Measurements from ENCODE around the gene RUVBL1.

The RUVBL1 gene

DNA sequence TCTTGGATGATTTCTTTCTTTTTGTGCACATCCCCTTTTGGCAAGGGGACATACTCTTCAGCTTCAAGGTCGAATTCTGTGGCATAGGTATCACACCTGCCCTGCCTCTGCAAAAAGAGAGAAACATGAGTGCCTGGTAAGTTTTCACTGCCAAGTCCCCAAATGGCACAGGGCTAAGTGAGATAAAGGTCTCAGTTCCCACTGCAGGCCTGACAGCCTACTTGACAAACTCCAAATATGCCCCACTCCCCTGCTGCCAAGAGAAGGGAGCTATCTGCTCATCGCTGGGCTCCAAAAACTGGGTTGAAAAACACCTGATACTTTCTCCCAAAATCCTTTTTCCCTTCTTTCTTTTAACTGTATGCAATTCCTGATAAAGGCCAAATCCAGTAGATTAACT, 23.0 kb downstream of the RUVBL1 start:
- TF ChIP-seq GABPA (IDR thresholded peaks at IDR 0.05; ENCODE audit: low read depth) (no peak), SPI1 (IDR thresholded peaks at IDR 0.05; ENCODE audit: borderline replicate concordance, low read depth) (no peak), POLR2AphosphoS5 (IDR thresholded peaks at IDR 0.05; ENCODE audit: low read depth) (no peak)
- TF ChIP-seq, protein P1, sequence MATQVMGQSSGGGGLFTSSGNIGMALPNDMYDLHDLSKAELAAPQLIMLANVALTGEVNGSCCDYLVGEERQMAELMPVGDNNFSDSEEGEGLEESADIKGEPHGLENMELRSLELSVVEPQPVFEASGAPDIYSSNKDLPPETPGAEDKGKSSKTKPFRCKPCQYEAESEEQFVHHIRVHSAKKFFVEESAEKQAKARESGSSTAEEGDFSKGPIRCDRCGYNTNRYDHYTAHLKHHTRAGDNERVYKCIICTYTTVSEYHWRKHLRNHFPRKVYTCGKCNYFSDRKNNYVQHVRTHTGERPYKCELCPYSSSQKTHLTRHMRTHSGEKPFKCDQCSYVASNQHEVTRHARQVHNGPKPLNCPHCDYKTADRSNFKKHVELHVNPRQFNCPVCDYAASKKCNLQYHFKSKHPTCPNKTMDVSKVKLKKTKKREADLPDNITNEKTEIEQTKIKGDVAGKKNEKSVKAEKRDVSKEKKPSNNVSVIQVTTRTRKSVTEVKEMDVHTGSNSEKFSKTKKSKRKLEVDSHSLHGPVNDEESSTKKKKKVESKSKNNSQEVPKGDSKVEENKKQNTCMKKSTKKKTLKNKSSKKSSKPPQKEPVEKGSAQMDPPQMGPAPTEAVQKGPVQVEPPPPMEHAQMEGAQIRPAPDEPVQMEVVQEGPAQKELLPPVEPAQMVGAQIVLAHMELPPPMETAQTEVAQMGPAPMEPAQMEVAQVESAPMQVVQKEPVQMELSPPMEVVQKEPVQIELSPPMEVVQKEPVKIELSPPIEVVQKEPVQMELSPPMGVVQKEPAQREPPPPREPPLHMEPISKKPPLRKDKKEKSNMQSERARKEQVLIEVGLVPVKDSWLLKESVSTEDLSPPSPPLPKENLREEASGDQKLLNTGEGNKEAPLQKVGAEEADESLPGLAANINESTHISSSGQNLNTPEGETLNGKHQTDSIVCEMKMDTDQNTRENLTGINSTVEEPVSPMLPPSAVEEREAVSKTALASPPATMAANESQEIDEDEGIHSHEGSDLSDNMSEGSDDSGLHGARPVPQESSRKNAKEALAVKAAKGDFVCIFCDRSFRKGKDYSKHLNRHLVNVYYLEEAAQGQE (IDR thresholded peaks at IDR 0.05; ENCODE audit: insufficient replicate concordance, low read depth) = no peak
- TF ChIP-seq, protein P2, sequence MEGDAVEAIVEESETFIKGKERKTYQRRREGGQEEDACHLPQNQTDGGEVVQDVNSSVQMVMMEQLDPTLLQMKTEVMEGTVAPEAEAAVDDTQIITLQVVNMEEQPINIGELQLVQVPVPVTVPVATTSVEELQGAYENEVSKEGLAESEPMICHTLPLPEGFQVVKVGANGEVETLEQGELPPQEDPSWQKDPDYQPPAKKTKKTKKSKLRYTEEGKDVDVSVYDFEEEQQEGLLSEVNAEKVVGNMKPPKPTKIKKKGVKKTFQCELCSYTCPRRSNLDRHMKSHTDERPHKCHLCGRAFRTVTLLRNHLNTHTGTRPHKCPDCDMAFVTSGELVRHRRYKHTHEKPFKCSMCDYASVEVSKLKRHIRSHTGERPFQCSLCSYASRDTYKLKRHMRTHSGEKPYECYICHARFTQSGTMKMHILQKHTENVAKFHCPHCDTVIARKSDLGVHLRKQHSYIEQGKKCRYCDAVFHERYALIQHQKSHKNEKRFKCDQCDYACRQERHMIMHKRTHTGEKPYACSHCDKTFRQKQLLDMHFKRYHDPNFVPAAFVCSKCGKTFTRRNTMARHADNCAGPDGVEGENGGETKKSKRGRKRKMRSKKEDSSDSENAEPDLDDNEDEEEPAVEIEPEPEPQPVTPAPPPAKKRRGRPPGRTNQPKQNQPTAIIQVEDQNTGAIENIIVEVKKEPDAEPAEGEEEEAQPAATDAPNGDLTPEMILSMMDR (IDR thresholded peaks at IDR 0.05; ENCODE audit: insufficient read depth, low read length) = no peak
- H3K4me3 ChIP-seq (replicated peaks; ENCODE audit: insufficient read depth, low read length) = no peak overlapping the region
- no peaks in the 10 kb centered on the region for H3K27me3 ChIP-seq (ENCODE audit: insufficient read depth, poor library complexity, severe bottlenecking)
- no peak for DNase-seq (ENCODE audit: low read depth in 1 of 2, low spot score in 1 of 2)
- no peak overlapping the region for H3K27ac ChIP-seq (replicated peaks)

DNA sequence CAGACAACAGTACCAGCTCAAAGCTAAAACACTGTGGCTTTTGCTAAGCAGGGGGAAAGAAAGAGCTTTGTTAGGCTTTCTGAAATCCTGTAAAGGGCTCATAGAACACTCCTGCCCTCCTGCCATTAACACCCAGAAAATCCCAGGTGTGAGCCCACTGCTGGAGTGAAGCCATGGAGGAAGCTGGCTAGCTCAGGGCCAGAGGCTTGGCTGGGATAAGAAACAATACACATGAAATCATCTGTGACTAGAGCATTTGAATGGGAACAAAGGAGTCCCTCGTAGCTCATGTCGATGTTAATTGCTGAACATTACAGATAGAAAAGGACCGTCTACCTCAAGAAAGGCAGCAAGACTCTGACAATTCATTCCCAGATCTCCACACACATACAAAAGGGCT, 23.5 kb downstream of the RUVBL1 start:
- TF ChIP-seq POLR2AphosphoS5 (IDR thresholded peaks at IDR 0.05; ENCODE audit: low read depth) (no peak), GABPA (IDR thresholded peaks at IDR 0.05; ENCODE audit: low read depth) (no peak)
- TF ChIP-seq, protein P2 (IDR thresholded peaks at IDR 0.05; ENCODE audit: insufficient read depth, low read length) = no peak
- TF ChIP-seq, protein P1 (IDR thresholded peaks at IDR 0.05; ENCODE audit: insufficient replicate concordance, low read depth) = no peak
- H3K27me3 ChIP-seq (ENCODE audit: insufficient read depth, poor library complexity, severe bottlenecking) = no peaks in the 10 kb centered on the region
- H3K27ac ChIP-seq (replicated peaks) = no peak overlapping the region
- DNase-seq (ENCODE audit: low read depth in 1 of 2, low spot score in 1 of 2) = no peak
- H3K4me3 ChIP-seq (replicated peaks; ENCODE audit: insufficient read depth, low read length) = no peak overlapping the region

DNA sequence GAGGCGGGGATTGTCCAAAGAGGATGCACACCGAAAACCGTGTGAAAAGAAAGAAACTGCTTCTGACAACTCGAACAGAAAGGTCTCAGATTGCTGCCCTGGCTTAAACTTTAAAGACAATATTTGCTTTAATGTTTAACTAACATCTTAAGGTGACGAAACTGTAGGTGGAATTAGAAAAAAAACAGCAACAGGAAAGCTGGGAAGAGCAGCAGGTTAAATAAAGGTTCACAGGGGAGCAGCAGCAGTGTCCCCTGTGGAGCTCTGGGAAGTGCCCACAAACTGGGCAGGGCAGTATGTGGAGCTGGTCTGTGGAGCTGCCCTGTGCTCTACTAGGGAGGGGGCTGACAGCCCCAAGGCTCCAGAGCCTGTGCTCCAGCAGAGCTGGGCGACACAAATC, 25.4 kb downstream of the RUVBL1 start:
- Histone ChIP-seq H3K27ac (replicated peaks) (no peak overlapping the region), H3K4me3 (replicated peaks; ENCODE audit: insufficient read depth, low read length) (no peak overlapping the region), H3K27me3 (ENCODE audit: insufficient read depth, poor library complexity, severe bottlenecking) (no peaks in the 10 kb centered on the region)
- no peak for DNase-seq (ENCODE audit: low read depth in 1 of 2, low spot score in 1 of 2)
- TF ChIP-seq POLR2AphosphoS5 (IDR thresholded peaks at IDR 0.05; ENCODE audit: low read depth) = no peak
- TF ChIP-seq GABPA (IDR thresholded peaks at IDR 0.05; ENCODE audit: low read depth) = no peak
- TF ChIP-seq, protein P1 (IDR thresholded peaks at IDR 0.05; ENCODE audit: insufficient replicate concordance, low read depth) = no peak
- TF ChIP-seq SPI1 (IDR thresholded peaks at IDR 0.05; ENCODE audit: borderline replicate concordance, low read depth) = no peak
- TF ChIP-seq, protein P2 (IDR thresholded peaks at IDR 0.05; ENCODE audit: insufficient read depth, low read length) = no peak
